ENCODE results near the gene GBP3.
A peak's percentile ranks its signal among the peaks of the same experiment; 100 is the strongest.
"Not testable (repeated sequence)": the region's sequence is repeated elsewhere in the genome, so short reads cannot be mapped to it uniquely, and the experiment has no call there.

GBP3 gene

DNA sequence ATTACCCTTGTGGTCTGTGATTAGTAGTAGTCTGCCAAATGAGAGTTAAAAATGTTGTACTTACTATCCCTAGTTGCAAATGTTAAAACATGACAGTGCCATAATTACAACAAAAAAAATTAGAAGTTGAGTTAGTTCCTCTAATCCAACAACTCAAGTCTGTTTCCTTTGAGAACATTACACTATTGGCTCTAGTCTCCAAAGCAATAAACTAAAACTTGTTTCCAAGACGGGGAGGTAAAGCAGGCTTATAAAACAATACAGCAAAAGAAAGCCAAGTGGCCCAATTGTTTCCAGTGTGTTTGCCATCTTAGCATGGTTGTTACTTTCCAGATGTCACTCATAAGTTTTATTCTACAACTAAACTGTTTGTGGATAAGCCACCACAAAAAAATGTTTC is 41.8 kb downstream of the GBP3 start:
- CTCF ChIA-PET, result no interaction called here

DNA sequence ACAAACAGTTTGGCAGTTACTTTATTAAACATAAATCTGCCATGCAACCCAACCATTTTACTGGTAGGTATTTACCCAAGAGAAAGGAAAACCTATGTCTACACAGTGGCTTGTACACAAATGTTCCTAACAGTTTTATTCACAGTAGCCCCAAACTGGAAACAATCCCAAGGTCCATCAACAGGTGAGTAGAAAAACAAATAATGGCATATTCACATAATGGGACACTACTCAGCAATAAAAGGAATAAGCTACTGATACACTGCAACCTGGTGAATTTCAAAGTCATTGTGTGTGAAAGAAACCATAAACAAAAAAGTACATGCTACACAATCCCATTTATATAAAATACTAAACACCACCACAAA is 42.9 kb downstream of the GBP3 start:
- TF ChIP-seq ELF4 (IDR thresholded peaks at IDR 0.05), result no peak
- no peak for TF ChIP-seq CTBP1 (IDR thresholded peaks at IDR 0.05; ENCODE audit: borderline replicate concordance)
- no peak for TF ChIP-seq ARNT (IDR thresholded peaks at IDR 0.05)
- no peak for TF ChIP-seq NFRKB (IDR thresholded peaks at IDR 0.05)
- TF ChIP-seq, protein P1, sequence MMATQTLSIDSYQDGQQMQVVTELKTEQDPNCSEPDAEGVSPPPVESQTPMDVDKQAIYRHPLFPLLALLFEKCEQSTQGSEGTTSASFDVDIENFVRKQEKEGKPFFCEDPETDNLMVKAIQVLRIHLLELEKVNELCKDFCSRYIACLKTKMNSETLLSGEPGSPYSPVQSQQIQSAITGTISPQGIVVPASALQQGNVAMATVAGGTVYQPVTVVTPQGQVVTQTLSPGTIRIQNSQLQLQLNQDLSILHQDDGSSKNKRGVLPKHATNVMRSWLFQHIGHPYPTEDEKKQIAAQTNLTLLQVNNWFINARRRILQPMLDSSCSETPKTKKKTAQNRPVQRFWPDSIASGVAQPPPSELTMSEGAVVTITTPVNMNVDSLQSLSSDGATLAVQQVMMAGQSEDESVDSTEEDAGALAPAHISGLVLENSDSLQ (IDR thresholded peaks at IDR 0.05), result no peak
- no peak for TF ChIP-seq FOXA1 (IDR thresholded peaks at IDR 0.05)
- TF ChIP-seq SP1 (IDR thresholded peaks at IDR 0.05), result no peak
- no peak for TF ChIP-seq HDGF (IDR thresholded peaks at IDR 0.05; ENCODE audit: borderline replicate concordance)
- ChIA-PET POLR2A (no interaction called here), CTCF (no interaction called here)
- DNase-seq (ENCODE audit: extremely low spot score), result no peak

More for the DNA sequence above, 41.8 kb downstream of the GBP3 start:
- POLR2A ChIA-PET, result no interaction called here
- TF ChIP-seq, protein P1 (IDR thresholded peaks at IDR 0.05), result no peak
- TF ChIP-seq CTBP1 (IDR thresholded peaks at IDR 0.05; ENCODE audit: borderline replicate concordance) (no peak), FOXA1 (IDR thresholded peaks at IDR 0.05) (no peak), L3MBTL2 (conservative IDR thresholded peaks at IDR 0.05) (no peak), NFRKB (IDR thresholded peaks at IDR 0.05) (no peak), BHLHE40 (IDR thresholded peaks at IDR 0.05; ENCODE audit: borderline replicate concordance) (no peak), ZNF384 (IDR thresholded peaks at IDR 0.05) (no peak), FOXM1 (IDR thresholded peaks at IDR 0.05; ENCODE audit: borderline replicate concordance) (no peak), LEF1 (IDR thresholded peaks at IDR 0.05; ENCODE audit: borderline replicate concordance) (no peak), TARDBP (IDR thresholded peaks at IDR 0.05) (no peak), SP1 (IDR thresholded peaks at IDR 0.05) (no peak), FOXK2 (IDR thresholded peaks at IDR 0.05) (no peak), SUZ12 (IDR thresholded peaks at IDR 0.05) (no peak), ARNT (IDR thresholded peaks at IDR 0.05) (no peak), HDGF (IDR thresholded peaks at IDR 0.05; ENCODE audit: borderline replicate concordance) (no peak), ELF4 (IDR thresholded peaks at IDR 0.05) (no peak)
- DNase-seq (ENCODE audit: extremely low spot score), result no peak

DNA sequence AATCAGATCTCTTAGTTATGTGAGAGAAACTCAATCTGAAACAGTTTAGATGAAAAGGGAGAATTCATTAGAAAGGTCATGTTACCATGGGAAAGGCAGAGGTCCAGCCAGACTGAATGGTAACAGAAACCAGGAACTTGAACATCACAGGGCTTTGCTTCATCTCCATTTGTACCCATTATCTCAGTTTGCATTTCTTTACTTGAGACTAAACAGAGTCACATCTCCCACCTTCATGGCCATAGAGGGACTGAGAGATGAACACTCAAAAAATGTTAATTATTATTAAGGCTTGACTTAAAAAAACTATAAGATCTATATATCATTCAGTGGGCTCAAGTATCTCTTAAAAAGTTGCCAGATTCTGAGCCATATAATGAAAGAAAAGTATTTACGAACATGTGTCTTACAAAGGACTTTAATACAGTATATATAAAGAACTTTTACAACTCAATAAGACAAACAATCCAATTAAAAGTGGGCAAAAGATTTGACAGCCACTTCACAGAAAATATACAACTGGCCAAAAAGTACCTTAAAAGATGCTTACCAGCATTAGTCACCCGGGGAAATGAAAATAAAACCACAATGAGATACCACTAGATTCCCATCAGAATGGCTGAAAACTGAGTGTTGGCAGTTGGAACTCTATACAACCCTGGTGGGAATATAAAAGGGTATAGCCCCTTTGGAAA is 43.5 kb downstream of the GBP3 start:
- CTCF ChIA-PET, result no interaction called here
- no peak for TF ChIP-seq HDGF (IDR thresholded peaks at IDR 0.05; ENCODE audit: borderline replicate concordance)
- no peak for TF ChIP-seq FOXM1 (IDR thresholded peaks at IDR 0.05; ENCODE audit: borderline replicate concordance)
- no peak for TF ChIP-seq ZNF384 (IDR thresholded peaks at IDR 0.05)
- TF ChIP-seq FOXA1 (IDR thresholded peaks at IDR 0.05), result no peak
- TF ChIP-seq, protein P1 (IDR thresholded peaks at IDR 0.05), result no peak
- TF ChIP-seq SUZ12 (IDR thresholded peaks at IDR 0.05), result no peak
- TF ChIP-seq TARDBP (IDR thresholded peaks at IDR 0.05), result no peak
- no peak for TF ChIP-seq ARNT (IDR thresholded peaks at IDR 0.05)
- no peak for TF ChIP-seq NFRKB (IDR thresholded peaks at IDR 0.05)
- no peak for TF ChIP-seq SP1 (IDR thresholded peaks at IDR 0.05)
- no peak for TF ChIP-seq CTBP1 (IDR thresholded peaks at IDR 0.05; ENCODE audit: borderline replicate concordance)
- TF ChIP-seq BHLHE40 (IDR thresholded peaks at IDR 0.05; ENCODE audit: borderline replicate concordance), result no peak
- no peak for TF ChIP-seq LEF1 (IDR thresholded peaks at IDR 0.05; ENCODE audit: borderline replicate concordance)
- TF ChIP-seq L3MBTL2 (conservative IDR thresholded peaks at IDR 0.05), result no peak
- POLR2A ChIA-PET, result no interaction called here
- no peak for DNase-seq (ENCODE audit: extremely low spot score)

DNA sequence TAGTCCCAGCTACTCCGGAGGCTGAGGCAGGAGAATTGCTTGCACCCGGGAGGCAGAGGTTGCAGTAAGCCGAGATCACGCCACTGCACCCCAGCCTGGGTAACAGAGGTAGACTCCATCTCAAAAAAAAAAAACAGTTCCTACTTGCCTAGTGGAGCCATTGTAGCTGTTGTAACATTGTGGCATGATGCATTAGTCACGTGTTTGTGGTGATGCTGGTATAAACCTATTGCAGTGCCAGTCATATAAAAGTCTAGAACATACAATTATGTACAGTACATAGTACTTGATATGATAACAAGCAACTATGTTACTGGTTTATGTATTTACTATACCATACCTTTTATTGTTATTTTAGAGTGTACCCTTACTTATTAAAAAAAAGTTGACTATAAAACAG is 46.4 kb downstream of the GBP3 start:
- POLR2A ChIA-PET, result no interaction called here
- no peak for DNase-seq (ENCODE audit: extremely low spot score)
- no peak for TF ChIP-seq SP1 (IDR thresholded peaks at IDR 0.05)
- TF ChIP-seq, protein P1 (IDR thresholded peaks at IDR 0.05), result no peak
- TF ChIP-seq BHLHE40 (IDR thresholded peaks at IDR 0.05; ENCODE audit: borderline replicate concordance), result no peak
- TF ChIP-seq LEF1 (IDR thresholded peaks at IDR 0.05; ENCODE audit: borderline replicate concordance), result no peak
- TF ChIP-seq HDGF (IDR thresholded peaks at IDR 0.05; ENCODE audit: borderline replicate concordance), result no peak
- TF ChIP-seq FOXK2 (IDR thresholded peaks at IDR 0.05), result no peak
- CTCF ChIA-PET, result no interaction called here

DNA sequence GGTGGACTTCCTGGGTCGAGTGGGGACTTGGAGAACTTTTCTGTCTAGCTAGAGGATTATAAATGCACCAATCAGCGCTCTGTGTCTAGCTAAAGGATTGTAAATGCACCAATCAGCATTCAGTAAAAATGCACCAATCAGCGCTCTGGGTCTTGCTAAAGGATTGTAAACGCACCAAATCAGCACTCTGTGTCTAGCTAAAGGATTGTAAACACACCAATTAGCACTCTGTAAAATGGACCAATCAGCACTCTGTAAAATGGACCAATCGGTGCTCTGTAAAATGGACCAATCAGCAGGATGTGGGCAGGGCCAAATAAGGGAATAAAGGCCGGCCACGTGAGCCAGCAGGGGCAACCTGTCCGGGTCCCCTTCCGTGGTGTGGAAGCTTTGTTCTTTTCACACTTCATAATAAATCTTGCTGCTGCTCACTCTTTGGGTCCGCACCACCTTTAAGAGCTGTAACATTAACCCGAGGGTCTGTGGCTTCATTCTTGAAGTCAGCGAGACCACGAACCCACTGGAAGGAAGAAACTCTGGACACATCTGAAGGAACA is 48.0 kb downstream of the GBP3 start:
- DNase-seq (ENCODE audit: extremely low spot score); CTCF ChIA-PET; POLR2A ChIA-PET: not testable (repeated sequence)

DNA sequence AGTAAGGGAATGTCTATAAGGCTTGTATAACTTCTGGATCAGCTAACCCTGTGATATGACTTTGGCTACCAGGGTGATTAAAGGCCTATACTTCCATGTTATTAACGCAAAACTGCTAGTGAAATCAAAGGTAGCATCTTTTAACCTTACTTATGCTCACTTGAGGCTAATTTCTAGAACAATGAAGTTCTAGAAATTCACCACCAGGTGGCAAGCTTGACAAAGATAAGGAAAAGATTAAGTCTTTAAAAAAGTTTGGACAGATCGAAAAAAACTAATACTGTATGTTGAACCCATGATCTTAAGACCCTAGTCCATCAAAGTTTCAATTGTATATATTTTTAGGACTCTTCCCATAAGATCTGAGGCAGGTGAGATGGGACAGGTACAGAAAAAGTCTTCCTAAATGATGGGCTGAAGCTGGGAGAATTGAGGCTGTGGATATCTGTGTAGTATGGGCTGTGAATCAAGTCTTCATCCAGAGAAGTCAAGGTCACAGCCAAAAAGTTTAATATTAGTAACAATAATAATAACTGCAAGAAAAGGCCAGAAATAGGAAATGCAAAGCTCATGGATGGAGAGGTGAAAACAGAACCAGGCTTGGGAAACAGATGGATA is 49.0 kb downstream of the GBP3 start:
- CTCF ChIA-PET, result interaction anchor here (0.5 to 1.1 kb wide), 3 partner anchors 10 to 468 kb away, joined by 3 to 8 read pairs (median 4); no protein-coding TSS in a partner anchor
- TF ChIP-seq NFRKB (IDR thresholded peaks at IDR 0.05) (no peak), CTBP1 (IDR thresholded peaks at IDR 0.05; ENCODE audit: borderline replicate concordance) (no peak), SP1 (IDR thresholded peaks at IDR 0.05) (no peak), HDGF (IDR thresholded peaks at IDR 0.05; ENCODE audit: borderline replicate concordance) (no peak), ZNF384 (IDR thresholded peaks at IDR 0.05) (no peak), FOXK2 (IDR thresholded peaks at IDR 0.05) (no peak), TARDBP (IDR thresholded peaks at IDR 0.05) (no peak), L3MBTL2 (conservative IDR thresholded peaks at IDR 0.05) (no peak), BHLHE40 (IDR thresholded peaks at IDR 0.05; ENCODE audit: borderline replicate concordance) (no peak), FOXM1 (IDR thresholded peaks at IDR 0.05; ENCODE audit: borderline replicate concordance) (no peak), FOXA1 (IDR thresholded peaks at IDR 0.05) (no peak), SUZ12 (IDR thresholded peaks at IDR 0.05) (no peak), LEF1 (IDR thresholded peaks at IDR 0.05; ENCODE audit: borderline replicate concordance) (no peak)
- TF ChIP-seq, protein P1 (IDR thresholded peaks at IDR 0.05), result no peak
- peak; percentile 22 for DNase-seq (ENCODE audit: extremely low spot score)
- POLR2A ChIA-PET, result no interaction called here

All from HEK293T (cell line).